Mucosa of rectum (tissue), 2 donors: ENCODE data around the gene DUSP28.

Source experiments
- H3K27ac ChIP-seq, 2 donors: one replicate each; pipeline ENCODE4 v1.7.0; 2013; ENCODE audit warnings: inconsistent platforms in 2 of 2, low read depth in 2 of 2, low read length in 2 of 2
- H3K27me3 ChIP-seq, 2 donors: one replicate each; pipeline ENCODE4 v1.7.0; 2013; ENCODE audit warnings: low read length in 2 of 2; ENCODE audit not compliant: control insufficient read depth in 2 of 2, insufficient read depth in 2 of 2
- H3K36me3 ChIP-seq, 2 donors: one replicate each; pipeline ENCODE4 v1.7.0; 2013; ENCODE audit warnings: low read length in 2 of 2; ENCODE audit not compliant: control insufficient read depth in 2 of 2, insufficient read depth in 2 of 2
- H3K4me1 ChIP-seq, 2 donors: one replicate each; pipeline ENCODE4 v1.7.0; 2013; ENCODE audit warnings: low read length in 2 of 2, mild to moderate bottlenecking in 1 of 2; ENCODE audit not compliant: control insufficient read depth in 2 of 2, insufficient read depth in 2 of 2
- H3K4me3 ChIP-seq, 2 donors: one replicate each; pipeline ENCODE4 v1.7.0; 2013; ENCODE audit warnings: low read length in 2 of 2
- H3K9ac ChIP-seq, 2 donors: one replicate each; pipeline ENCODE4 v1.7.0; 2013; ENCODE audit warnings: low read length in 2 of 2, low read depth in 1 of 2, mild to moderate bottlenecking in 1 of 2
- H3K9me3 ChIP-seq, 2 donors: one replicate each; pipeline ENCODE4 v1.7.0; 2013; ENCODE audit warnings: low read length in 2 of 2; ENCODE audit not compliant: control insufficient read depth in 2 of 2
- donor health status: healthy.
- donor health status: Normal muscosa, but diverticular disease.

DUSP28 gene

DNA sequence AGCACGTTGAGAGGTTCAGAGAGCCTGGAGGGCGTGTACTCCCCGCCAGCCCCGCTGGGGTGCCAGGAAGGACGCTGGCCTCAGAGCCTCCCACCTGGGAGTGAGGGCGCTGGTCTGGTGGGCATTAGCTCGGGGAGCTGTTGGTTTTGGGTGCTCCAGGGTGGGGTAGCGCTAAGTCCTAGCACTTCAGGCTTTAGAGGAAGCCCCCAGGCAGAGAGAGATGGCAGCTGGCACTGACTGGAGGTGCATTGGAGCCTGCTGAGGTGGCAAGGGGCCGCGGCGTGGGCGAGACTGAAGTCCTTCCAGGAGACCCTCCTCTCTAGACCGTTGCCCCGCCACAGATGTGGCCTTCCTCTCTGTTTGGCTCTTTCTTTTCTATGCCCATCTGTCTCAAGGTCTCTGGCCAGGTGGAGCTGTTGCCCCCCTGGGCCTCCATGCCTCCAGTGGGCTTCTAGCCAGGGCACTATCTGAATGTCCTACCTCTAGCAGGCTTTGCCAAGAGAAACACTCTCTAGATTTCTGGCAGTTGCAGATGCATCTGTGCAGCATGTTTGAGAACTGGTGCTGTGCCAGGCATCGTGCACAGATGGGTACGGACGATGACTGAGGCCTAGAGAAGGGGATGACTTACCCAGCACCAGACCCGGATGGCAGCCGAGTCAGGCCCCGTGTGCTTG, 33.0 kb downstream of the DUSP28 start:
- no peaks in the 10 kb centered on the region for H3K9me3 ChIP-seq
- H3K9ac ChIP-seq: no peak overlapping the region
- peaks cover 21 to 37% of the 10 kb centered on the region in 2 donors for H3K36me3 ChIP-seq
- H3K4me1 ChIP-seq: peaks cover under 1 to 1% of the 10 kb centered on the region in 2 donors
- no peaks in the 10 kb centered on the region for H3K27me3 ChIP-seq
- no peak overlapping the region for H3K4me3 ChIP-seq
- no peak overlapping the region for H3K27ac ChIP-seq

DNA sequence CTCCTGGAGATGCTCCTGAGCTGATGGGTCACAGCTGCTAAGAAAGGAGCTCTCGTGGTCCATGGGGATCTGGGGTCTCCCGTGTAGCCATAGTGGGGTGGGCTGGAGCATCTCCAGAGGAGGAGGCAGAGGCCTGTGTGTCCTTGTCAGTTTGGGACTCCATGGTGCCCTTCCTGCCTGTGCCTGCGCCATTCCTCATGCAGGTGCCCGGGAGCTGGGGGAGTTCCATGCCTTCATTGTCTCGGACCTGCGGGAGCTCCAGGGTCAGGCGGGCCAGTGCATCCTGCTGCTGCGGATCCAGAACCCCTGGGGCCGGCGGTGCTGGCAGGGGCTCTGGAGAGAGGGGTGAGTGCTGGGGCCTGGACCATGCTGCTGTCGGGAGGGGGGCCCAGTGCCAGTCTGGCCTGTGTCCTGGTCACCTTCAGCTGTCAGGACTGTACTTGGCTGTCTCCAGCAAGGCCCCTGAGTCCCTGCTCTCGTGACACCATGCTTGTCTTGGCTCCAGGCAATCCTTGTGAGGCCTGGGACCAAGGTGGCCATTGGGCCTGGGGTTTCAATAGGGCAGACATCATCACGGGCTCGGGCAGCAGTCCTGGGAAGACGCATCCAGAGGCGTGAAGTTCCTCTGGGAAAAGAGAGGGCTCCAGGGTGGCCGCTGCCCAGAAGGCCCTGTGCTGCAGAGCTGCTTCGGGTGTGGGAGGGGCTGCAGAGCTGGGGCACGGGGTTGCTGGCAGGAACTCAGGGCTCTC, 33.7 kb downstream of the DUSP28 start:
- H3K36me3 ChIP-seq: peaks cover 25 to 44% of the 10 kb centered on the region in 2 donors
- H3K27ac ChIP-seq: no peak overlapping the region
- H3K4me1 ChIP-seq: no peaks in the 10 kb centered on the region
- H3K27me3 ChIP-seq: no peaks in the 10 kb centered on the region
- H3K9me3 ChIP-seq: no peaks in the 10 kb centered on the region
- H3K4me3 ChIP-seq: no peak overlapping the region
- no peak overlapping the region for H3K9ac ChIP-seq

DNA sequence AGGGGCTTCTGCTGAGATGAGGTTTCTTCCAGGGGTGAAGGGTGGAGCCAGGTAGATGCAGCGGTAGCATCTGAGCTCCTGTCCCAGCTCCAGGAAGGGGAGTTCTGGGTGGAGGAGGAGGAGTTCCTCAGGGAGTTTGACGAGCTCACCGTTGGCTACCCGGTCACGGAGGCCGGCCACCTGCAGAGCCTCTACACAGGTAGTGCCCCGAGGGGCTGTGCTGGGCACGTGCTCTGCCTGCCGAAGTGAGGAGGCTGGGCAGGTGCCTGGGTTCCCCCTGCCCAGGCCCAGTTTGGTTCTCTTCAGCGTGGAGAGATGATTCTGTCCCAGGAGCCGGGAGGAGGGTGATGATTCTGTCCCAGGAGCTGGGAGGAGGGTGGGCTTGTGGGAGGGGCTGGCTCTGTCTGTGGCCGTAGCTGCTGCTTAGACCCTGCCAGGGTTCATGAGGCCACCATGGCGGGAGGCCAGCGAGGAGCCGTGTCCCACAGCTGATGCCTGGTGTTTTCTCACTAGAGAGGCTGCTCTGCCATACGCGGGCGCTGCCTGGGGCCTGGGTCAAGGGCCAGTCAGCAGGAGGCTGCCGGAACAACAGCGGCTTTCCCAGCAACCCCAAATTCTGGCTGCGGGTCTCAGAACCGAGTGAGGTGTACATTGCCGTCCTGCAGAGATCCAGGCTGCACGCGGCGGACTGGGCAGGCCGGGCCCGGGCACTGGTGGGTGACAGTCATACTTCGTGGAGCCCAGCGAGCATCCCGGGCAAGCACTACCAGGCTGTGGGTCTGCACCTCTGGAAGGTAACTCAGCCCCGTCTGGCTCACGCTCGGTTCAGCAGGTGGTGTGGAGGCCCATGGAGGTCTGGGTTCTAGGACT, 34.6 kb downstream of the DUSP28 start:
- H3K27me3 ChIP-seq: no peaks in the 10 kb centered on the region
- H3K27ac ChIP-seq: no peak overlapping the region
- peaks cover 25 to 45% of the 10 kb centered on the region in 2 donors for H3K36me3 ChIP-seq
- no peaks in the 10 kb centered on the region for H3K4me1 ChIP-seq
- H3K9me3 ChIP-seq: no peaks in the 10 kb centered on the region
- no peak overlapping the region for H3K9ac ChIP-seq
- no peak overlapping the region for H3K4me3 ChIP-seq

DNA sequence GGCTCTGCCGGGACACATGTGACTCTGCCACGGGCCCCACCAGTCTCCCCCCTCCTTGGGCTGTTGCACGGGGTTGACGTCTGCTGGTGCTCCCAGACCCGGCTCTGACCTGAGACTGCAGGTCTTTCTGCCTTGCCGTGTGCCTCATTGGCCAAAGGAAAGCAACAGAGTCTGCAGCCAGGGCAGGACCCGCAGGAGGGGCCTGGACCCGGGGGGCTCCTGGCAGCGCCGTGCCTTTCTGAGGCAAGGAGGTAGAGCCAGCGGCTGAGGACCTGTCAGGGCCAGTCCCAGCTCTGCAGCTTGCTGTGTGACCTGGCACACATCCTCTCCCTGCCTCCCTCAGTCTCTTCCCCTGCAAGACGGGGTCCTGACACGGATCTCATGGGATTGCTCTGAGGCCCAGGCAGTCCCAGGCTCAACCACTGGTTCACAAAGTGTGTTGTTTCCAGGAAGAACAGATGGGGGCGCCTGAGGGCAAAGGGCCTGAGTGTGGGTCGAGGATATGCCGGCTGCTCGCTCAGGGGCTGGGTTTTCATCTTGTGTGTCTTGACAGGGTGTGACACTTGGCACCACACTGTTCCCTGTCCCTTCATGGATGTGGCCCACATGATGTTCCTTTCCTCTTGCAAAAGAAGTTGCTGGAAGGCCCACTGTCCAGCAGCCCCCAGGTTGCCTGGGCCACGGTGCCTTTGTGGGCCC, 35.4 kb downstream of the DUSP28 start:
- no peak overlapping the region for H3K4me3 ChIP-seq
- H3K4me1 ChIP-seq: no peaks in the 10 kb centered on the region
- no peaks in the 10 kb centered on the region for H3K9me3 ChIP-seq
- peaks cover 22 to 42% of the 10 kb centered on the region in 2 donors for H3K36me3 ChIP-seq
- H3K27me3 ChIP-seq: no peaks in the 10 kb centered on the region
- no peak overlapping the region for H3K27ac ChIP-seq
- no peak overlapping the region for H3K9ac ChIP-seq

DNA sequence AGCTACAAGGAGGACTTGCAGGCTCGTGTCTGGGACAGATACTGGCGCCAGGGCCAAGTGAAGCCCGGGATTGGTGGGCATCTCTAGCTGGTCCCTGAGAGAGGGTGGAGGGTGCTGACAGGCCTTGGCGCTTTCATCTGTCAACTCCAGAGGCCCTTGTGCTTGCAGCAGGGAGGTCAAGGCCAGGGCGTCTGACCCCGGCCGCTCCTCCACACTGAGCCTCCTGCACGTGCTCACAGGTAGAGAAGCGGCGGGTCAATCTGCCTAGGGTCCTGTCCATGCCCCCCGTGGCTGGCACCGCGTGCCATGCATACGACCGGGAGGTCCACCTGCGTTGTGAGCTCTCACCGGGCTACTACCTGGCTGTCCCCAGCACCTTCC, 35.9 kb downstream of the DUSP28 start:
- H3K27me3 ChIP-seq: no peaks in the 10 kb centered on the region
- no peak overlapping the region for H3K9ac ChIP-seq
- H3K9me3 ChIP-seq: no peaks in the 10 kb centered on the region
- H3K36me3 ChIP-seq: peaks cover 22 to 36% of the 10 kb centered on the region in 2 donors
- no peak overlapping the region for H3K27ac ChIP-seq
- no peaks in the 10 kb centered on the region for H3K4me1 ChIP-seq
- H3K4me3 ChIP-seq: no peak overlapping the region

DNA sequence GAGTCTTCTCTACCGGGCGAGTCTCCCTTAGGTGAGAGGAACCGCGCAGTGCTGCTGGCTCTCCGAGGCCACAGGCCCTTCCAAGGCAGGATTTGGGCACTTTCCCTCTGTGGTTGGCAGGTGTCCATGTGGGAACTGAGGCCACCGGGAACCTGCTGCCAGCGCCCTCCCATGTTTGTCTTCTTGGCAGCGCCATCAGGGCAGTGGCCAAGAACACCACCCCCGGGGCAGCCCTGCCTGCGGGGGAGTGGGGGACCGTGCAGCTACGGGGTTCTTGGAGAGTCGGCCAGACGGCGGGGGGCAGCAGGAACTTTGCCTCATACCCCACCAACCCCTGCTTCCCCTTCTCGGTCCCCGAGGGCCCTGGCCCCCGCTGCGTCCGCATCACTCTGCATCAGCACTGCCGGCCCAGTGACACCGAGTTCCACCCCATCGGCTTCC, 36.4 kb downstream of the DUSP28 start:
- Histone ChIP-seq H3K27me3 (no peaks in the 10 kb centered on the region), H3K9me3 (no peaks in the 10 kb centered on the region), H3K27ac (no peak overlapping the region), H3K36me3 (peaks cover 18 to 35% of the 10 kb centered on the region in 2 donors), H3K4me1 (no peaks in the 10 kb centered on the region), H3K4me3 (no peak overlapping the region), H3K9ac (no peak overlapping the region)

DNA sequence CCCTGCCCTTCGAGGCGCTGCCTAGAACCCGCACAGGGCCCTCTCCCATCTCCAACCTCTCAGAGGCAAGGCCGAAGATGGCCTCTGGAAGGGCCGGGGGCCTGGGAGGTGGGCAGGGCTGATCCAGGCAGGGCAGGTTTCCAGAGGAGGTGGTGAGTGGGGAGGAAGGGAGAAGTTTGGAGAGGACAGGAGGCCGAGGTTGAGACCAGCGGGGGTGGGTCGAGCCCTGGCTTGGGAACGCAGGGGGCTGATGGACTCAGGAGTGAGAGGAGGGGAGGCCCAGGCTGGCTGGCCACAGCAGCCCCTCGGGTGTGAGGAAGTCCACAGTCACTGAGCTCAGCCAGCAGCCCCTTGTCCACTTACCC, 36.9 kb downstream of the DUSP28 start:
- H3K4me1 ChIP-seq: no peaks in the 10 kb centered on the region
- no peak overlapping the region for H3K9ac ChIP-seq
- H3K27me3 ChIP-seq: no peaks in the 10 kb centered on the region
- no peaks in the 10 kb centered on the region for H3K9me3 ChIP-seq
- peaks cover 16 to 30% of the 10 kb centered on the region in 2 donors for H3K36me3 ChIP-seq
- H3K27ac ChIP-seq: no peak overlapping the region
- H3K4me3 ChIP-seq: no peak overlapping the region

DNA sequence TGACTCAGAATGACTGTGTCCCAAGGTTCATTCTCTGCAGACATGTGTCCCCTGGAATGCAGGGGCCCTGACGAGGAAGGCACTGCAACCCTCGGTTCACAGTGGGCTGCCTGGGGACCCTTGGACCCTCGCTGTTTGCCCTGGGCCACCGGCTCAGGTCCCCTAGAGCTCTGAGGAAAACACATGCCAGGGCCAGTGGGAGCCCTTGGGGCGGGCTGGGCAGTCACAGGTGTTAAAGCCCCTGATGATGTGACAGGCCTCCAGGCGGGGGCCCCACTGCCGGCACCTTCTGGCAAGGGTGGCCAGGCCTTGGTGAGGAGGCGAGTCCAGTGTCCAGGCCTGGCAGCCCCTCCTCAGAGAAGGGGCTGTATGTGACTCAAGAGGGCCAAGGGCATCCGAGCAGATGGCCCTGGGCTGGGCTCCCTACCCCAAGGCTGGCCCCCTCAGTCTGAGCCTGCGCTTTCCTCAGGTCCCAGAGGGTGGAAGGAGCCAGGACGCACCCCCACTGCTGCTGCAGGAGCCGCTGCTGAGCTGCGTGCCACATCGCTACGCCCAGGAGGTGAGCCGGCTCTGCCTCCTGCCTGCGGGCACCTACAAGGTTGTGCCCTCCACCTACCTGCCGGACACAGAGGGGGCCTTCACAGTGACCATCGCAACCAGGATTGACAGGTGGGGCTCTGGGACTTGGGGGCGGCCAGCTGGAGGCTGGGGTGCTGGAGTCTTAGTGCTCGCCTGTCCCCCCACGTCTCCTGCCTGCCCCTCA, 37.4 kb downstream of the DUSP28 start:
- H3K9me3 ChIP-seq: no peaks in the 10 kb centered on the region
- no peak overlapping the region for H3K4me3 ChIP-seq
- H3K4me1 ChIP-seq: no peaks in the 10 kb centered on the region
- no peak overlapping the region for H3K9ac ChIP-seq
- no peaks in the 10 kb centered on the region for H3K27me3 ChIP-seq
- no peak overlapping the region for H3K27ac ChIP-seq
- peaks cover 16 to 27% of the 10 kb centered on the region in 2 donors for H3K36me3 ChIP-seq

DNA sequence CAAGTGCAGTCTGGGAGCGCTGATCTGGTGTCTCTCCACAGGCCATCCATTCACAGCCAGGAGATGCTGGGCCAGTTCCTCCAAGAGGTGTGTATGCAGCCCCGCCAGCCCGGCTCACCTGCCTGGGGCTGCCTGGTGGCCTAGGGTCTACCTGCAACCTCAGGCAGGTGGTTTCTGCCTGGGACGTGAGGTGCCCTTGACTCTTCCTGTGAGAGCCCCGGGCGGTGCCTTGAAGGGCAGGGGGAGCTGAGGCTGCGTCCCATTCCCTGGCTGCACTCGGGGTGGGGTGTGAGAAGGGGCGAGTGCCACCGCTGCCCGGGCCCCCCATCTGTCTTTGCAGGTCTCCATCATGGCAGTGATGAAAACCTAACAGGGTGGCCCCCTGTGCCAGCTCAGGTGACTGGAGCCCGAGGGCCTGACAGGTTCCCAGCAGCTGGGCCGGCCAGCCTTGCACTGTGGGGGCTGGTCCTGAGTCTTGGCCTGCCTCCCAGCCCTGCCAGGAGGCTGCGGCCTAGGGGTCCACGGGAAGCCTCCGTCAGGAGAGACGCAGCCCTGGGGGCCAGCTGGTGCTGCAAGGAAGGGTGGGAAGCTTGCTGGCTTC, 38.3 kb downstream of the DUSP28 start:
- H3K36me3 ChIP-seq: peaks cover 16 to 26% of the 10 kb centered on the region in 2 donors
- H3K4me3 ChIP-seq: no peak overlapping the region
- H3K27me3 ChIP-seq: no peaks in the 10 kb centered on the region
- H3K9ac ChIP-seq: no peak overlapping the region
- H3K9me3 ChIP-seq: no peaks in the 10 kb centered on the region
- no peak overlapping the region for H3K27ac ChIP-seq
- peaks cover 4 to 7% of the 10 kb centered on the region in 2 donors for H3K4me1 ChIP-seq
